AG04450 (cell line): ENCODE data around the gene IKZF1. TPM values are rescaled to one million over a fixed set of nuclear protein-coding genes. Genes with fewer than 3 reads are reported as not detected.

ENCODE experiments used
- CTCF ChIA-PET: fragments of 300-600, 350-600 bp; formaldehyde crosslinking; extraction: SDS; loops from one replicate; lab custom pipeline; 2022; ENCODE audit warnings: antibody characterized with exemption, inconsistent platforms; lab: Charles Lee
- POLR2A ChIA-PET: fragments of 350-600 bp; formaldehyde crosslinking; extraction: SDS; loops from one replicate; lab custom pipeline; 2021; ENCODE audit warnings: antibody characterized with exemption, inconsistent platforms; lab: Yijun Ruan, JAX
- DNase-seq: peaks from one replicate; pipeline ENCODE4 v3.0.0-alpha.2; 2011; ENCODE audit warnings: low read depth, low spot score
- H3K27ac ChIP-seq: one replicate; pipeline ENCODE4 v1.5.1; 2012; ENCODE audit warnings: low read depth, low read length, control low read depth
- H3K27me3 ChIP-seq: one replicate; pipeline ENCODE4 v1.6.0; 2012; ENCODE audit warnings: low read length; ENCODE audit not compliant: control insufficient read depth, insufficient read depth
- H3K4me3 ChIP-seq: 2 replicates; pipeline ENCODE4 v1.5.1; 2011; ENCODE audit warnings: mild to moderate bottlenecking, low read depth, low read length, control low read depth
- H3K9me3 ChIP-seq: 2 replicates; pipeline ENCODE4 v1.5.1; 2012; ENCODE audit warnings: low read length; ENCODE audit not compliant: control insufficient read depth, insufficient read depth
- CTCF ChIP-seq: IDR thresholded peaks from 2 replicates; pipeline ENCODE4 v1.5.1; 2011; ENCODE audit warnings: low read depth, low read length, control low read depth, inconsistent platforms
- polyA plus RNA-seq: library from polyadenylated mRNA; depleted of rRNA; stranded (reverse); fragments of >200 nt; gene quantifications from 2 replicates; pipeline ENCODE4 v1.2.3, GENCODE V29; 2011

Gene IKZF1
- polyA plus RNA-seq, 1 experiment = not detected

GRCh38 chr7:50412973-50413372, 108.5 kb downstream of the IKZF1 start:
- no peak for DNase-seq
- H3K9me3 ChIP-seq = no peaks in the 10 kb centered on the region; the same call in 1 of the 2 replicates
- no peak overlapping the region for H3K4me3 ChIP-seq
- POLR2A ChIA-PET = no interaction called here
- H3K27ac ChIP-seq = no peak overlapping the region
- peaks cover 3% of the 10 kb centered on the region for H3K27me3 ChIP-seq
- no peak for TF ChIP-seq CTCF
- CTCF ChIA-PET = interaction anchor here (1.2 kb wide), 1 partner anchor 12 kb away, joined by 3 read pairs; no protein-coding TSS in a partner anchor

- peaks cover 3% of the 10 kb centered on the region for H3K27me3 ChIP-seq
- DNase-seq = no peak
- no peak overlapping the region for H3K27ac ChIP-seq
- ChIA-PET CTCF (no interaction called here), POLR2A (no interaction called here)
- H3K9me3 ChIP-seq = no peaks in the 10 kb centered on the region; the same call in 1 of the 2 replicates
- no peak for TF ChIP-seq CTCF
- H3K4me3 ChIP-seq = no peak overlapping the region
Measured at GRCh38 chr7:50413561-50413960, 109.0 kb downstream of the IKZF1 start.

- H3K9me3 ChIP-seq = no peaks in the 10 kb centered on the region; the same call in 1 of the 2 replicates
- H3K27me3 ChIP-seq = peaks cover 3% of the 10 kb centered on the region
- no peak for TF ChIP-seq CTCF
- POLR2A ChIA-PET = no interaction called here
- no peak for DNase-seq
- no peak overlapping the region for H3K27ac ChIP-seq
- H3K4me3 ChIP-seq = no peak overlapping the region
- CTCF ChIA-PET = interaction anchor here (0.7 kb wide), 1 partner anchor 745 kb away, joined by 3 read pairs; no protein-coding TSS in a partner anchor
Measured at GRCh38 chr7:50415844-50416364, 111.4 kb downstream of the IKZF1 start.

GRCh38 chr7:50416527-50417182, 112.1 kb downstream of the IKZF1 start:
- no peak for DNase-seq
- ChIA-PET CTCF (interaction anchor here (0.7 to 2.4 kb wide), 4 partner anchors 10 to 744 kb away, joined by 3 to 22 read pairs (median 12); partner anchors contain the start of gene ZPBP), POLR2A (no interaction called here)
- H3K27me3 ChIP-seq = peaks cover 3% of the 10 kb centered on the region
- no peak for TF ChIP-seq CTCF
- no peaks in the 10 kb centered on the region; the same call in 1 of the 2 replicates for H3K9me3 ChIP-seq
- no peak overlapping the region for H3K27ac ChIP-seq
- no peak overlapping the region for H3K4me3 ChIP-seq

GRCh38 chr7:50418086-50418515, 113.6 kb downstream of the IKZF1 start:
- POLR2A ChIA-PET = no interaction called here
- H3K4me3 ChIP-seq = no peak overlapping the region
- CTCF ChIA-PET = interaction anchor here (0.6 to 2.8 kb wide), 23 partner anchors 9 to 745 kb away, joined by 3 to 23 read pairs (median 7); partner anchors contain the start of genes FIGNL1 and ZPBP
- no peak overlapping the region for H3K27ac ChIP-seq
- TF ChIP-seq CTCF = peak; percentile 96
- H3K9me3 ChIP-seq = no peaks in the 10 kb centered on the region
- peaks cover 3% of the 10 kb centered on the region for H3K27me3 ChIP-seq
- DNase-seq = peak; percentile 36
